ENCODE results near the gene DNAJC5G.

DNA sequence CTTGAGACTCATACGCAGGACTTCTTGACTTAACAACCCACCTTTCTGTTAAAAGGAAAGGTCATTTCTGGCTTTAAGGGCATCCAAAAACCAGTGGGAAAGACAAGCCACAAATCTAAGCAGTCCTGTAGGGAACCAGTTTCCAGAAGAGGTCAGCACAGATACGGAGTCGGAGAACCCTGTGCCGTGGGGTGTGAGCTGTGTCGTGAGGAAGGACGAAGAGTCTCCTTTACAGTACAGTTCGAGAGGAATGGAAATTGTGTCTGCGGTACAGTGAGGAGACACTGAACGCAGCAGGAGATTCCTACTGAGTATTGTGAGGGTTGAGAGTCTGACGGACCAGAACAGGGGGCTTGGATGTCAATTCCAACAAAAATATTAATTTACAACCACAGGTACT is 30.1 kb upstream of the DNAJC5G start:
- TF ChIP-seq, protein P1, sequence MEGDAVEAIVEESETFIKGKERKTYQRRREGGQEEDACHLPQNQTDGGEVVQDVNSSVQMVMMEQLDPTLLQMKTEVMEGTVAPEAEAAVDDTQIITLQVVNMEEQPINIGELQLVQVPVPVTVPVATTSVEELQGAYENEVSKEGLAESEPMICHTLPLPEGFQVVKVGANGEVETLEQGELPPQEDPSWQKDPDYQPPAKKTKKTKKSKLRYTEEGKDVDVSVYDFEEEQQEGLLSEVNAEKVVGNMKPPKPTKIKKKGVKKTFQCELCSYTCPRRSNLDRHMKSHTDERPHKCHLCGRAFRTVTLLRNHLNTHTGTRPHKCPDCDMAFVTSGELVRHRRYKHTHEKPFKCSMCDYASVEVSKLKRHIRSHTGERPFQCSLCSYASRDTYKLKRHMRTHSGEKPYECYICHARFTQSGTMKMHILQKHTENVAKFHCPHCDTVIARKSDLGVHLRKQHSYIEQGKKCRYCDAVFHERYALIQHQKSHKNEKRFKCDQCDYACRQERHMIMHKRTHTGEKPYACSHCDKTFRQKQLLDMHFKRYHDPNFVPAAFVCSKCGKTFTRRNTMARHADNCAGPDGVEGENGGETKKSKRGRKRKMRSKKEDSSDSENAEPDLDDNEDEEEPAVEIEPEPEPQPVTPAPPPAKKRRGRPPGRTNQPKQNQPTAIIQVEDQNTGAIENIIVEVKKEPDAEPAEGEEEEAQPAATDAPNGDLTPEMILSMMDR (conservative IDR thresholded peaks at IDR 0.05) = no peak
- no peak for TF ChIP-seq EZH2 (IDR thresholded peaks at IDR 0.05; ENCODE audit: low read depth)
